Measurements from ENCODE around the gene ORC1.

ORC1 gene

GRCh38 chr1:52404116-52404974 lies at the start of gene ORC1, which contains the start of gene PRPF38A:
TSS of gene ORC1 (minus strand) at chr1:52404423. CDS start at chr1:52402223, 2,200 bp downstream.
TSS of gene PRPF38A (plus strand) at chr1:52404602. CDS start at chr1:52404750, 148 bp downstream.
- peak within 1 kb of the TSS in 20 of 21 experiments; percentile 44 to 95 (median 88) for H3K27ac ChIP-seq
- H3K4me3 ChIP-seq = peak within 1 kb of the TSS; percentile 41 to 97 (median 73)

- Histone ChIP-seq H3K27ac (no peak overlapping the region), H3K4me3 (no peak overlapping the region)
Observed at GRCh38 chr1:52444463-52444862, 40.2 kb upstream of the ORC1 start.

- Histone ChIP-seq H3K27ac (no peak overlapping the region), H3K4me3 (no peak overlapping the region)
Observed at GRCh38 chr1:52439976-52440375, 35.8 kb upstream of the ORC1 start.

GRCh38 chr1:52436817-52437216 lies 32.6 kb upstream of the ORC1 start:
- H3K27ac ChIP-seq = no peak overlapping the region
- H3K4me3 ChIP-seq = no peak overlapping the region

GRCh38 chr1:52435650-52436049 lies 31.4 kb upstream of the ORC1 start:
- H3K27ac ChIP-seq = no peak overlapping the region
- no peak overlapping the region for H3K4me3 ChIP-seq

- H3K4me3 ChIP-seq = no peak overlapping the region
- H3K27ac ChIP-seq = no peak overlapping the region
Observed at GRCh38 chr1:52435211-52435610, 31.0 kb upstream of the ORC1 start.

GRCh38 chr1:52432807-52433206 lies 28.6 kb upstream of the ORC1 start:
- no peak overlapping the region for H3K27ac ChIP-seq

GRCh38 chr1:52427152-52427551 lies 22.9 kb upstream of the ORC1 start:
- no peak overlapping the region for H3K27ac ChIP-seq
- H3K4me3 ChIP-seq = no peak overlapping the region

More at GRCh38 chr1:52432807-52433206, 28.6 kb upstream of the ORC1 start:
- no peak overlapping the region for H3K4me3 ChIP-seq

- Histone ChIP-seq H3K4me3 (no peak overlapping the region), H3K27ac (no peak overlapping the region)
Observed at GRCh38 chr1:52426371-52426770, 22.1 kb upstream of the ORC1 start.

- Histone ChIP-seq H3K27ac (peak overlapping the region in 2 of 21 experiments; percentile 27 to 66), H3K4me3 (no peak overlapping the region)
Observed at GRCh38 chr1:52424813-52425212, 20.6 kb upstream of the ORC1 start.

- no peak overlapping the region for H3K4me3 ChIP-seq
- peak overlapping the region in 6 of 21 experiments; percentile 21 to 66 (median 28) for H3K27ac ChIP-seq
Observed at GRCh38 chr1:52424231-52424636, 20.0 kb upstream of the ORC1 start.

GRCh38 chr1:52423771-52424170 lies 19.5 kb upstream of the ORC1 start:
- no peak overlapping the region for H3K4me3 ChIP-seq
- H3K27ac ChIP-seq = peak overlapping the region in 6 of 21 experiments; percentile 21 to 66 (median 28)

GRCh38 chr1:52423055-52423454 lies 18.8 kb upstream of the ORC1 start:
- Histone ChIP-seq H3K27ac (peak overlapping the region in 1 of 21 experiments; percentile 30), H3K4me3 (no peak overlapping the region)

GRCh38 chr1:52420713-52421112 lies 16.5 kb upstream of the ORC1 start:
- Histone ChIP-seq H3K27ac (no peak overlapping the region), H3K4me3 (no peak overlapping the region)

GRCh38 chr1:52416811-52417210 lies 12.6 kb upstream of the ORC1 start:
- Histone ChIP-seq H3K27ac (no peak overlapping the region), H3K4me3 (no peak overlapping the region)

GRCh38 chr1:52414942-52415341 lies 10.7 kb upstream of the ORC1 start:
- no peak overlapping the region for H3K4me3 ChIP-seq
- H3K27ac ChIP-seq = no peak overlapping the region

- H3K4me3 ChIP-seq = no peak overlapping the region
- H3K27ac ChIP-seq = no peak overlapping the region
Observed at GRCh38 chr1:52413410-52413989, 9.3 kb upstream of the ORC1 start.

GRCh38 chr1:52404975-52405338 lies 734 bp upstream of the ORC1 start:
- peak overlapping the region in 20 of 21 experiments; percentile 44 to 95 (median 88) for H3K27ac ChIP-seq
- peak overlapping the region; percentile 41 to 97 (median 73) for H3K4me3 ChIP-seq

- Histone ChIP-seq H3K27ac (peak overlapping the region in 18 of 21 experiments; percentile 2 to 95 (median 85)), H3K4me3 (peak overlapping the region; percentile 41 to 97 (median 73))
Observed at GRCh38 chr1:52403566-52404115, 582 bp downstream of the ORC1 start.

GRCh38 chr1:52402860-52403240 lies 1.4 kb downstream of the ORC1 start:
- Histone ChIP-seq H3K4me3 (no peak overlapping the region), H3K27ac (no peak overlapping the region)

GRCh38 chr1:52400131-52400530 lies 4.1 kb downstream of the ORC1 start:
- H3K4me3 ChIP-seq = no peak overlapping the region

More at GRCh38 chr1:52400131-52400530, 4.1 kb downstream of the ORC1 start:
- H3K27ac ChIP-seq = no peak overlapping the region

Measured in skin epidermis (tissue), 12 donors.